Renal cortex interstitium (tissue), 11 donors: ENCODE data around the gene MAPK10. TPM values are rescaled to one million over a fixed set of nuclear protein-coding genes. Genes with fewer than 3 reads are reported as not detected.
A peak's percentile ranks its signal among the peaks of the same experiment; 100 is the strongest.
"Not testable (repeated sequence)": the region's sequence is repeated elsewhere in the genome, so short reads cannot be mapped to it uniquely, and the experiment has no call there.

Experiments
- DNase-seq, 11 donors: peaks; one replicate each; pipeline ENCODE4 v3.0.0-alpha.2; 2013; ENCODE audit warnings: low read depth in 9 of 11, low spot score in 4 of 11; ENCODE audit errors: extremely low read depth in 1 of 11
- polyA plus RNA-seq, 3 donors: library from polyadenylated mRNA; unstranded; fragments of 120-200 nt; gene quantifications; one replicate each; pipeline ENCODE4 v1.2.1, GENCODE V29; 2013; ENCODE audit not compliant: insufficient read length in 3 of 3

The MAPK10 gene
- polyA plus RNA-seq, 3 donors, result 56.5 to 86.8 (median 68.5) TPM

- DNase-seq, result no peak
Observed at GRCh38 chr4:86091201-86091600, 268.7 kb downstream of the MAPK10 start.

DNA sequence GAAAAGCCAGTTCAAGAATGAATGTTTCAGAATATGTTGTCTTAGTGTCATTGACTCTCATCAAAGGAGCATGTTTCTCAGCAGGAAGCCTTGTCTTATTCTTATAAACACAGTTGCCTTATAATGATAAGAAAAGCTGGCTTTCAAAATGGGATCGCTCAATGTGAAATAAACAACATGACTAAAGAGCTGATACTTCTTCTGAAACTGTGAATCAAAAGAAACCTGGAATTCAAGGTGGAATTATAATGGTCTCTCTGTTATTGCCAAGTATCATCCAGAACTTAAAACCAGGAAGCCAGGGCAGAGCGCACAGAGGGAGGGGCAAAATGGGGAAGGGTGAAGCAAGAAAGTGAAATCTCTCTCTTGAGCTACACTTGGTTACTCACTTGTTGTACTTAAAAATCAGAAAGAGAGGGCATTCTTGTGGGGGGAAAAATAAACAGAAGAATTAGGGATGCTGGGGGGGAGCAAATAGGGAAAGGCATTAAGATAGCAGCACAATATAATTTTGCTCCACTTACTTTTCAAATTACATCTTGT is 270.0 kb downstream of the MAPK10 start:
- no peak for DNase-seq

DNA sequence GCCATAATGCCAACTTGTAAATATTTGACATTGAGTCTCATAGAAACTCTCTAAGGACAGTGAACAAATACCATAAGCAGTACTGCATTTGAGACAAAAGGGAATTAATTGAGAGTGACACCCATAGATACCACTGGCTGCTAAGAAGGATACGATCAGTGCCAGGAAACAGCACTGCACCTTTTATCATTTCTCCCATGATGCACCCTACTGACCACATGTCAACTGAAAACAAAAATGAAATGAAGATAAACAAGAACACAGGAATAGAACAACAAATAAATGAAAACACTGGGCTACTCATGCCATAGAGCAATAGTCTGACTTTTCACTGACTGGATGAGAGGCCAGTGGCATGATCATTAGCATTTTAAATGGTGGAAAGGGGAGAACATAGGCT is 270.8 kb downstream of the MAPK10 start:
- DNase-seq, result no peak

GRCh38 chr4:86075796-86076195 is 284.1 kb downstream of the MAPK10 start:
- not testable (repeated sequence) for DNase-seq

DNA sequence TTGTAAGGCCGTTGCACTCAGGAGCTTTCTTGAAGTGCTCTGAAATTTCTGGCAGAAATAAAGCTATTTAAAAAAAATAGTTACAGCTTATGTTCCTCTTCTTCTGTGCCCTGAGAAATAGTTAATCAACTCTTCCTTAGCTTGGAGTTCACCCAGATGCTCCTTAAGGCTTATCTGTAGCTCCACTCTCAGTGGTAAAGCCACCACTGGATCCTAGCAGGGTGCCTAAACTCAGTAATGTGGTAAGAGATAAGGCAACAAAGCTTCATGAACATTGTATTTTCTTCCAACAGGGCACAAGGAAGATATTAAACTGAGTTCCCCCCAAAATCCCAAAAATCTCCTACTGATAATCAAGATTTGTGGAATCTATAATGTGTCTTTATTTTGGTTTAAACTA is 299.5 kb downstream of the MAPK10 start:
- no peak for DNase-seq

GRCh38 chr4:86058621-86059020 is 301.2 kb downstream of the MAPK10 start:
- DNase-seq, result no peak

GRCh38 chr4:86055898-86056297 is 304.0 kb downstream of the MAPK10 start:
- DNase-seq, result no peak

DNA sequence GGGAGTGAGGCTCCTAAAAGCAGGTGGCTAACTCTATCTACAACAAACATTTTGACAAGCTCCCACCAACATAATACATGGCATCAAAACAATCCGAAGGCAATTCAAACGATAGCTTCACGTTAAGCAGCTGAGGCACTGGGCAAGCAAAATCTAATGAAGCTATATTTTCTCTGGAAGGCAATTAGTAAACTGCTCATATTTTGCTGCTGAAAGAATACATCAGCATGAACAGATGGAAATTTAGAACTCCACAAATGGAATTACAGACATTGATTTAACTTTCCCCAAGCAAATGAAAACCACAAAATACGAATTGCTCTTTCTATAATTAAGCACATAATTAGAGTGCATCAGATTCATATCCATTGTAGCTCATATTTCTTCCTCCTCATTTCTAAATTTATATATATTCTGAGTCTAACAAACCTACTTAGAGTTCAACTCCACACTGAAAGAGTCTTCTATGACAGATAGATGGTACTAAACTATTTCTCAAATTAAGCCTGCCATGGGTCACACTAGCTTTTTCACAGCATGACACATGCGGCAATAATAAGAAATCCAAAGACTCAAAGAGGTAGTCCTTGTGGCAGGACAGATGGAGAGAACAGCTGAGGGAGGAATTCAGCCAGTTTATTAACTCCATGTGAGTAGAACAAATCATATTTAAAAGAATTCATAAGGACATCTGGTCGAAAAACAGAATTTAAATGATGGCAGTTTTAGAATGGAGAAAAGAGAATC is 305.4 kb downstream of the MAPK10 start:
- no peak for DNase-seq

DNA sequence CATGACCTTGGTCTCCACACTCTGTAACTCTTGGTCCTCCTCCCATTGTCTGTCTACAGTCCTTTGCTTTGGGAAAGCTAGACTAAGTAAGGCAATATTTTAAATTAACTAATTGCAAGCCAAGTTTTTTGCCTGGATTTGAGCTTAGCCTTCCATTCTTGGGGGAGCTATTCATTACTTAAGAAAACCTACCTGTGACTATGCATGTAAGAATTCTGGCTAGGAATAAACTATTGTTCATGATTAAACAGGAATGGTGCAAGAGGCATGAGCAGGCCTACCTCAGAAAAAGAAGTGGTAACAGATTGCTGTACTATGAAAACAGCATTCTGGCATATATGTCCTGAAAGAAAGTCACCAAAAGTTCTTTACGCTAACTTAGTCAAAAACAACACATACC is 309.4 kb downstream of the MAPK10 start:
- no peak for DNase-seq

DNA sequence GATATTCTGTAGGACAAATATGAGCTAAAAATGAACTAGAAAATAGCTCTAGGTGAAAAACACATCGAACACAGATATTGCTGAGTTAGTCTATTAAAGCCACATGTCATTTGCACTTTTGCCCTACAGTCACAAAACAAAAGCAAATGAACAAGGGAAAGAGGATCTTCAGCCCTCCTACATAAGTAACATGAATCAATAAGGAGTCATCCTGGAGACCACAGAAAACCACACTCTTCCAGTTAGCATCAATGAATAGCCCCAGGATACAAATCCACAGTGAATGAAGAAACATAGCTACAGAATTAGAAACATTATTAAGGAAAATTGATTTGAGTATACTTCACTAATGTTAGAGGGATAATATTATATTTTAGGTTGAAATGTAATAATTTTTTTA is 311.4 kb downstream of the MAPK10 start:
- DNase-seq, result no peak

GRCh38 chr4:86044593-86044985 is 315.3 kb downstream of the MAPK10 start:
- no peak for DNase-seq

- DNase-seq, result peak; percentile 32 to 79 (median 59)
Observed at GRCh38 chr4:86043755-86044592, 315.9 kb downstream of the MAPK10 start.

- DNase-seq, result no peak
Observed at GRCh38 chr4:86038037-86038436, 321.8 kb downstream of the MAPK10 start.

GRCh38 chr4:86036736-86037135 is 323.1 kb downstream of the MAPK10 start:
- no peak for DNase-seq

DNA sequence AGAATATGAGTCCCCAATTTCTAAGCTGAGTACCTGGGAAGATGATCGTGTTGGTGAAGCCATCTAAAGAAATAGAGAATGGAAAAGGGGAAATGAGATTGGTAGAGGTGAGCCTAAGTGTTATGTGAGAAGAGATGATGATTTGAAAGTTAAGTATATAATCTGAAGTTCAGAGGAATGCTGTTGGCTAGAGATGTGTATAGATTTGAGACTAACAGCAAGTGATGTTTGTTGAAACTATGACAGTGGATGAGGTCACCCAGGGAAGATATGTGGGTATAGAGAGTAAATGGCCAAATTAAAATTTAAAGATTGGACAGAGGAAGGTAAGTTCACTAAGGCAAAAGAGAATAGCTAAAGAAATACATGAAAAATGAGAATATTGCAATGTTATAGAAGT is 324.2 kb downstream of the MAPK10 start:
- no peak for DNase-seq

DNA sequence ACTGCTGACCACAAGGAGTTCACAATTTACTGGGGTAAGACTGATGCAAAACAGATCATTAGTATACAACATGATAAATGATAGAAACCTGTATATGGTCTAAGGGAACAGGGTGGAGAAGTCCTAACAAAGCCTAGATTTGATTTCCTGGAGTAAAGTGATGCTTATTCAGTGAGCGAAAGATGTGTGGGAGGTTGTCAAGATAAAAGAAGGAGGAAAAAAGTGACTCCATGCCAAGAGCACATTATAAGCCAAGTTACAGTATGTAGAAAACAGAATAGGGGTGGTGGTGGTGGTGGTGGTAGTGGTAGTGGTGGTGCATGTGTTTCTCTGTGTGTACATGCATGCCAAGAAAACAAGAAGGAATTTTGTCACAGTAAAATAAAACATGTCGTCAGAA is 325.2 kb downstream of the MAPK10 start:
- no peak for DNase-seq

DNA sequence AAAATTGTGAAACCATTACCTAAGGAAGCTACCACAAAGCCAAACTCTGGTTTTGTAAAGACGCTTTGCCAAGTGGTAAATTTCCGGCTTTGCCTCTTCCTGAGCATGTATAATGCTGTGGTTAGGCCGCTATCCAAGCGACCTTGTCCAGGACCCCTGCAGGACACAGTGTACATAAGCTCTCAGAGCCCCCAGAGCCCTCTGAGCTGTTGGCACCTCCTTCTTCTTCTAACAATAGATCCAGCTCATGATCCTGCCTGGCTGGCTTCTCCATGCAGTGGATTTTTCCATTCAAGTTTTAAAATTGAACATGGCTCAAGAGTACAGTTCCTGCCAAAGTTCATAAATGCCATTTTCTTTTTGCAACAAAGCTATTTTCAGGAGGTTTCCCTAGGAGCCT is 326.7 kb downstream of the MAPK10 start:
- DNase-seq, result no peak

DNA sequence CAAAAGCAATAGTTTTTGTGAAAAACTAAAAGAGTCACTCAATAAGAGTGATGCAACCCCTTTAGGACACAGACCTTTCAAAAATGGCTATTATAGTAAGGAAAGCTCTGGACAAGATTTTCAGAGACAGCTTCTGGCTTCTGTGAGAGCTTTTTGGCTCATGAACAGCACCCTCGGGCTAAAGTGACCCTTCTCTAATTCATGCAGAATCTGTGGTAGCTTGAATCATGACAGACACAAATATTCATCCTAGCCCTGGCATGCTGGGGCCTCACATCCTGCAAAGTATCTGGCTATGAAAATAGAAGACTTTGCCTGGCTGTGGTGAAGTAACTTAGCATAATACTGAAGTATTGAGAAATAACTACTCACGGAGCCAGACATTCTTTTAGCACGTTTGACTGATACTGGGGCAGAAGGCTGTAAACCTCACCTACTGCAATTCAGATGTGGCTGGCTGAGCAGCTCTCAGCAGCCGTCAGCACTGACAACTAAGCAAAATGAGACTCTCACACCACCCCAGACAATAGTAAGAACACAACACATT is 327.3 kb downstream of the MAPK10 start:
- no peak for DNase-seq

- DNase-seq, result no peak
Observed at GRCh38 chr4:86031927-86032326, 327.9 kb downstream of the MAPK10 start.

DNA sequence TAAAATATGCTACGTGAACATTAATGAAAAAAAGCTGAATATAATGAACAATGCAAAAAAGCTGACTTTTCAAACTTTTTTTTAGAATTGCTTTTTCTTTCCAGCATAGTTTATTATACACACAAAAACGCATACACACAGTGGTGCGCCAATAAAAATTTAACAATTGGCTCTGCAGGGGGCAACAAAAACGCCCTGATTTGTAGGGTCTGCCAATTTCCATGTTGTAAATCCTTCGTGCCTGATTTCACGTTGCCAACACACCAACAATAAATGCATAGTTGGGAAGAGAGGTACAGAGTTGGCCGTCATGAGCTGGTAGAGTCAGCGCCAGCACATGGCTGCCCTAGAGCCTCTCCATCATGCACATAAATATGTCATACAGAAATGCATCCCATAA is 333.1 kb downstream of the MAPK10 start:
- DNase-seq, result no peak
